HepG2 (cell line): Measurements from ENCODE around the gene EGFL8. TPM values are rescaled to one million over a fixed set of nuclear protein-coding genes. Genes with fewer than 3 reads are reported as not detected.

Experiments
- ADNP ChIP-seq: sonication (generic); formaldehyde crosslinking; IDR thresholded peaks from 2 replicates; pipeline ENCODE4 v1.4.0; 2020; ENCODE audit warnings: missing genetic modification reagents
- AKAP8 ChIP-seq: sonication (generic); formaldehyde crosslinking; IDR thresholded peaks from 2 replicates; pipeline ENCODE4 v1.5.1; 2020; ENCODE audit warnings: mild to moderate bottlenecking, missing genetic modification reagents
- CBFB ChIP-seq: sonication (generic); formaldehyde crosslinking; IDR thresholded peaks from 2 replicates; pipeline ENCODE4 v1.4.0; 2020; ENCODE audit warnings: missing genetic modification reagents
- GATA4 ChIP-seq: sonication (generic); IDR thresholded peaks from 2 replicates; pipeline ENCODE4 v1.6.1; 2016; ENCODE audit warnings: antibody characterized with exemption, low read depth, borderline replicate concordance
- GATAD1 ChIP-seq: IDR thresholded peaks from 2 replicates; pipeline ENCODE4 v1.6.1; 2016; ENCODE audit warnings: missing genetic modification reagents, missing compliant biosample characterization
- JUN ChIP-seq: sonication (generic); formaldehyde crosslinking; IDR thresholded peaks from 2 replicates; pipeline ENCODE4 v1.4.0; 2020; ENCODE audit warnings: mild to moderate bottlenecking, missing genetic modification reagents
- NBN ChIP-seq: fragments of 450-650 bp; conservative IDR thresholded peaks from 2 replicates; pipeline ENCODE4 v1.6.1; 2017
- RBM22 ChIP-seq: fragments of 200-400 bp; formaldehyde crosslinking; optimal IDR thresholded peaks from 2 replicates; pipeline ENCODE3; 2017; ENCODE audit warnings: mild to moderate bottlenecking, low read length, moderate library complexity
- RELA ChIP-seq: sonication (generic); formaldehyde crosslinking; IDR thresholded peaks from 2 replicates; pipeline ENCODE4 v1.4.0; 2020; ENCODE audit warnings: missing genetic modification reagents
- ZNF17 ChIP-seq: sonication (generic); formaldehyde crosslinking; IDR thresholded peaks from 2 replicates; pipeline ENCODE4 v1.5.0; 2020; ENCODE audit warnings: mild to moderate bottlenecking, missing genetic modification reagents
- ZNF337 ChIP-seq: sonication (generic); formaldehyde crosslinking; IDR thresholded peaks from 2 replicates; pipeline ENCODE4 v1.5.1; 2020; ENCODE audit warnings: missing genetic modification reagents, low read depth, mild to moderate bottlenecking, borderline replicate concordance
- polyA plus RNA-seq, 8 experiments: library from polyadenylated mRNA; depleted of rRNA in 3 of 8; stranded (reverse) in 7 of 8; unstranded in 1 of 8; fragments of >200 nt; fragmentation: Illumina TruSeq in 4 of 8; extraction: Trizol in 4 of 8; gene quantifications; 2 replicates each; pipeline versions ENCODE4 v1.2.1 to v1.2.3, GENCODE V29; 2011 to 2016; ENCODE audit warnings: low read depth in 4 of 8, missing spikeins in 1 of 8, mixed read lengths in 1 of 8; ENCODE audit not compliant: insufficient read depth in 1 of 8
- total RNA-seq, 5 experiments: library from RNA; depleted of rRNA; stranded (reverse); fragments of >200 nt; fragmentation: Illumina TruSeq; extraction: Trizol; gene quantifications; 2 replicates each; pipeline ENCODE4 v1.2.3, GENCODE V29; 2016; ENCODE audit warnings: low read depth in 1 of 5
- TF ChIP-seq, protein P1 (sequence below): sonication (generic); formaldehyde crosslinking; IDR thresholded peaks from 2 replicates; pipeline ENCODE4 v1.4.0; 2020; ENCODE audit warnings: mild to moderate bottlenecking, missing genetic modification reagents
- TF ChIP-seq, protein P2 (sequence below): sonication (generic); formaldehyde crosslinking; IDR thresholded peaks from 2 replicates; pipeline ENCODE4 v1.4.0; 2020; ENCODE audit warnings: missing genetic modification reagents
- TF ChIP-seq, protein P3 (sequence below): sonication (generic); formaldehyde crosslinking; IDR thresholded peaks from 2 replicates; pipeline ENCODE4 v1.5.0; 2020; ENCODE audit warnings: mild to moderate bottlenecking, missing genetic modification reagents, moderate library complexity
- TF ChIP-seq, protein P4 (sequence below): sonication (generic); formaldehyde crosslinking; IDR thresholded peaks from 2 replicates; pipeline ENCODE4 v1.5.0; 2020; ENCODE audit warnings: mild to moderate bottlenecking, missing genetic modification reagents, borderline replicate concordance

EGFL8 gene
- total and polyA plus RNA-seq, 2 of the 13 experiments (the other 11 are each of a cell fraction or from before 2014, with no cell fraction given), result 10.0 to 11.5 TPM

DNA sequence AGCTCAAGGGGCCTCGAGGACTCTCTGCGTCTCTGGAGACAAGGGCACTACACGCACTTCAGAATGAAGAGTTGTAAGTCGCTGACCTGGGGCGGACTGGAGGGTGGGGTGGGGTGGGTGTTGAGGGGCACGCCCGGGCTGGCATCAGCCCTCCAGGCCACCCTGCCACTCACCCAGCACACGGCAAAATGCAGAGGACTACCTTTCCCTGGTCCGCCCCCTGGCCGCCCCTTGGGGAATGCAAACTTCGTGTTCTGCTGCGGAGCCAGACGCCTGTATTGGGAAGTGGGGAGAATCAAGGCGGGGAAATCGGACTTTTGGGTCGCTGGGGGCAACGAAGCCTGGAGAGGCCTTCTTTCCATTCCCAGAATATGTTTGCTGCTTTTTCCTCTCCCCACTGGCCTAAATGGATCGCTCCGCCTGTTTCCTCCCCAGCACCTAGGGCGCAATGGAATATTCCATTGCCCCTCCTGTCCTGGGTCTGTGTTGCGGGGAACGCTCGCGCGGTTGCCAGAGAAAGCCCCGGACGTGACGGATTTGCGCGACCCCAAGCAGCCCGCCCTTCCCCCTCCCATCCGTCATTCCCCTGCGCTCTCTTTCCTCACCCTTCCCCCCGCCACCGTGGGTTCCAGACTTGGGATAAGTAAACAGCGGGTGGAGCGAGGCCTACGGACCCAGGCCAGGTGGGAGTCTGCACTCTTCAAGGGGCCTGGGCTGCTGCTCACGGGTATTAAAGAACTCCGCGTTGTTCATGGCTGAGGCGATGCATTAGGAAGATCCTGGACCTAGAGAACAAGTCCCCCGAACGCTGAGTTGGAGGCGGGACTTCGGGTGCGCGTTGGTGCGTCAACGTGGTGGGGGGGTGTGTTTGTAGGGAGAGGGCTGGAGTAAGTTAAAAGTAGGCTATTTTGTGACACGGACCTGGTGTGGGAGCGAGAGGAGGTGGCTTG lies 10.6 kb upstream of the EGFL8 start, which contains the start of gene PPT2 (continued):
- 0 out of 2 replicates have a peak, but pooled peaks have one; percentile 46 for TF ChIP-seq ZNF337 (CRISPR knock-in tag)
- peak; percentile 44; the same call in 1 of the 2 replicates for TF ChIP-seq GATA4
- TF ChIP-seq ZNF17, result no peak
- TF ChIP-seq, protein P1, sequence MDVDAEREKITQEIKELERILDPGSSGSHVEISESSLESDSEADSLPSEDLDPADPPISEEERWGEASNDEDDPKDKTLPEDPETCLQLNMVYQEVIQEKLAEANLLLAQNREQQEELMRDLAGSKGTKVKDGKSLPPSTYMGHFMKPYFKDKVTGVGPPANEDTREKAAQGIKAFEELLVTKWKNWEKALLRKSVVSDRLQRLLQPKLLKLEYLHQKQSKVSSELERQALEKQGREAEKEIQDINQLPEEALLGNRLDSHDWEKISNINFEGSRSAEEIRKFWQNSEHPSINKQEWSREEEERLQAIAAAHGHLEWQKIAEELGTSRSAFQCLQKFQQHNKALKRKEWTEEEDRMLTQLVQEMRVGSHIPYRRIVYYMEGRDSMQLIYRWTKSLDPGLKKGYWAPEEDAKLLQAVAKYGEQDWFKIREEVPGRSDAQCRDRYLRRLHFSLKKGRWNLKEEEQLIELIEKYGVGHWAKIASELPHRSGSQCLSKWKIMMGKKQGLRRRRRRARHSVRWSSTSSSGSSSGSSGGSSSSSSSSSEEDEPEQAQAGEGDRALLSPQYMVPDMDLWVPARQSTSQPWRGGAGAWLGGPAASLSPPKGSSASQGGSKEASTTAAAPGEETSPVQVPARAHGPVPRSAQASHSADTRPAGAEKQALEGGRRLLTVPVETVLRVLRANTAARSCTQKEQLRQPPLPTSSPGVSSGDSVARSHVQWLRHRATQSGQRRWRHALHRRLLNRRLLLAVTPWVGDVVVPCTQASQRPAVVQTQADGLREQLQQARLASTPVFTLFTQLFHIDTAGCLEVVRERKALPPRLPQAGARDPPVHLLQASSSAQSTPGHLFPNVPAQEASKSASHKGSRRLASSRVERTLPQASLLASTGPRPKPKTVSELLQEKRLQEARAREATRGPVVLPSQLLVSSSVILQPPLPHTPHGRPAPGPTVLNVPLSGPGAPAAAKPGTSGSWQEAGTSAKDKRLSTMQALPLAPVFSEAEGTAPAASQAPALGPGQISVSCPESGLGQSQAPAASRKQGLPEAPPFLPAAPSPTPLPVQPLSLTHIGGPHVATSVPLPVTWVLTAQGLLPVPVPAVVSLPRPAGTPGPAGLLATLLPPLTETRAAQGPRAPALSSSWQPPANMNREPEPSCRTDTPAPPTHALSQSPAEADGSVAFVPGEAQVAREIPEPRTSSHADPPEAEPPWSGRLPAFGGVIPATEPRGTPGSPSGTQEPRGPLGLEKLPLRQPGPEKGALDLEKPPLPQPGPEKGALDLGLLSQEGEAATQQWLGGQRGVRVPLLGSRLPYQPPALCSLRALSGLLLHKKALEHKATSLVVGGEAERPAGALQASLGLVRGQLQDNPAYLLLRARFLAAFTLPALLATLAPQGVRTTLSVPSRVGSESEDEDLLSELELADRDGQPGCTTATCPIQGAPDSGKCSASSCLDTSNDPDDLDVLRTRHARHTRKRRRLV (CRISPR knock-in tag), result peak; percentile 60; the same call in 1 of the 2 replicates
- TF ChIP-seq RELA (CRISPR knock-in tag), result no peak
- TF ChIP-seq GATAD1, result peak; percentile 91
- no peak for TF ChIP-seq NBN
- peak; percentile 76 for TF ChIP-seq RBM22
- TF ChIP-seq, protein P2, sequence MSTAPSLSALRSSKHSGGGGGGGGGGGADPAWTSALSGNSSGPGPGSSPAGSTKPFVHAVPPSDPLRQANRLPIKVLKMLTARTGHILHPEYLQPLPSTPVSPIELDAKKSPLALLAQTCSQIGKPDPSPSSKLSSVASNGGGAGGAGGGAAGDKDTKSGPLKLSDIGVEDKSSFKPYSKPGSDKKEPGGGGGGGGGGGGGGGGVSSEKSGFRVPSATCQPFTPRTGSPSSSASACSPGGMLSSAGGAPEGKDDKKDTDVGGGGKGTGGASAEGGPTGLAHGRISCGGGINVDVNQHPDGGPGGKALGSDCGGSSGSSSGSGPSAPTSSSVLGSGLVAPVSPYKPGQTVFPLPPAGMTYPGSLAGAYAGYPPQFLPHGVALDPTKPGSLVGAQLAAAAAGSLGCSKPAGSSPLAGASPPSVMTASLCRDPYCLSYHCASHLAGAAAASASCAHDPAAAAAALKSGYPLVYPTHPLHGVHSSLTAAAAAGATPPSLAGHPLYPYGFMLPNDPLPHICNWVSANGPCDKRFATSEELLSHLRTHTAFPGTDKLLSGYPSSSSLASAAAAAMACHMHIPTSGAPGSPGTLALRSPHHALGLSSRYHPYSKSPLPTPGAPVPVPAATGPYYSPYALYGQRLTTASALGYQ, result peak; percentile 80
- TF ChIP-seq, protein P3, sequence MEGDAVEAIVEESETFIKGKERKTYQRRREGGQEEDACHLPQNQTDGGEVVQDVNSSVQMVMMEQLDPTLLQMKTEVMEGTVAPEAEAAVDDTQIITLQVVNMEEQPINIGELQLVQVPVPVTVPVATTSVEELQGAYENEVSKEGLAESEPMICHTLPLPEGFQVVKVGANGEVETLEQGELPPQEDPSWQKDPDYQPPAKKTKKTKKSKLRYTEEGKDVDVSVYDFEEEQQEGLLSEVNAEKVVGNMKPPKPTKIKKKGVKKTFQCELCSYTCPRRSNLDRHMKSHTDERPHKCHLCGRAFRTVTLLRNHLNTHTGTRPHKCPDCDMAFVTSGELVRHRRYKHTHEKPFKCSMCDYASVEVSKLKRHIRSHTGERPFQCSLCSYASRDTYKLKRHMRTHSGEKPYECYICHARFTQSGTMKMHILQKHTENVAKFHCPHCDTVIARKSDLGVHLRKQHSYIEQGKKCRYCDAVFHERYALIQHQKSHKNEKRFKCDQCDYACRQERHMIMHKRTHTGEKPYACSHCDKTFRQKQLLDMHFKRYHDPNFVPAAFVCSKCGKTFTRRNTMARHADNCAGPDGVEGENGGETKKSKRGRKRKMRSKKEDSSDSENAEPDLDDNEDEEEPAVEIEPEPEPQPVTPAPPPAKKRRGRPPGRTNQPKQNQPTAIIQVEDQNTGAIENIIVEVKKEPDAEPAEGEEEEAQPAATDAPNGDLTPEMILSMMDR (CRISPR knock-in tag), result peak; percentile 50
- no peak for TF ChIP-seq CBFB (CRISPR knock-in tag)
- TF ChIP-seq ADNP (CRISPR knock-in tag), result no peak
- TF ChIP-seq JUN, result peak; percentile 72; the same call in 1 of the 2 replicates
- no peak for TF ChIP-seq AKAP8 (CRISPR knock-in tag)
- TF ChIP-seq, protein P4, sequence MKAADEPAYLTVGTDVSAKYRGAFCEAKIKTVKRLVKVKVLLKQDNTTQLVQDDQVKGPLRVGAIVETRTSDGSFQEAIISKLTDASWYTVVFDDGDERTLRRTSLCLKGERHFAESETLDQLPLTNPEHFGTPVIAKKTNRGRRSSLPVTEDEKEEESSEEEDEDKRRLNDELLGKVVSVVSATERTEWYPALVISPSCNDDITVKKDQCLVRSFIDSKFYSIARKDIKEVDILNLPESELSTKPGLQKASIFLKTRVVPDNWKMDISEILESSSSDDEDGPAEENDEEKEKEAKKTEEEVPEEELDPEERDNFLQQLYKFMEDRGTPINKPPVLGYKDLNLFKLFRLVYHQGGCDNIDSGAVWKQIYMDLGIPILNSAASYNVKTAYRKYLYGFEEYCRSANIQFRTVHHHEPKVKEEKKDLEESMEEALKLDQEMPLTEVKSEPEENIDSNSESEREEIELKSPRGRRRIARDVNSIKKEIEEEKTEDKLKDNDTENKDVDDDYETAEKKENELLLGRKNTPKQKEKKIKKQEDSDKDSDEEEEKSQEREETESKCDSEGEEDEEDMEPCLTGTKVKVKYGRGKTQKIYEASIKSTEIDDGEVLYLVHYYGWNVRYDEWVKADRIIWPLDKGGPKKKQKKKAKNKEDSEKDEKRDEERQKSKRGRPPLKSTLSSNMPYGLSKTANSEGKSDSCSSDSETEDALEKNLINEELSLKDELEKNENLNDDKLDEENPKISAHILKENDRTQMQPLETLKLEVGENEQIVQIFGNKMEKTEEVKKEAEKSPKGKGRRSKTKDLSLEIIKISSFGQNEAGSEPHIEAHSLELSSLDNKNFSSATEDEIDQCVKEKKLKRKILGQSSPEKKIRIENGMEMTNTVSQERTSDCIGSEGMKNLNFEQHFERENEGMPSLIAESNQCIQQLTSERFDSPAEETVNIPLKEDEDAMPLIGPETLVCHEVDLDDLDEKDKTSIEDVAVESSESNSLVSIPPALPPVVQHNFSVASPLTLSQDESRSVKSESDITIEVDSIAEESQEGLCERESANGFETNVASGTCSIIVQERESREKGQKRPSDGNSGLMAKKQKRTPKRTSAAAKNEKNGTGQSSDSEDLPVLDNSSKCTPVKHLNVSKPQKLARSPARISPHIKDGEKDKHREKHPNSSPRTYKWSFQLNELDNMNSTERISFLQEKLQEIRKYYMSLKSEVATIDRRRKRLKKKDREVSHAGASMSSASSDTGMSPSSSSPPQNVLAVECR (CRISPR knock-in tag), result peak; percentile 84
